ENCODE results near the gene TRABD2B.
"Not testable (repeated sequence)": the region's sequence is repeated elsewhere in the genome, so short reads cannot be mapped to it uniquely, and the experiment has no call there.

TRABD2B gene

DNA sequence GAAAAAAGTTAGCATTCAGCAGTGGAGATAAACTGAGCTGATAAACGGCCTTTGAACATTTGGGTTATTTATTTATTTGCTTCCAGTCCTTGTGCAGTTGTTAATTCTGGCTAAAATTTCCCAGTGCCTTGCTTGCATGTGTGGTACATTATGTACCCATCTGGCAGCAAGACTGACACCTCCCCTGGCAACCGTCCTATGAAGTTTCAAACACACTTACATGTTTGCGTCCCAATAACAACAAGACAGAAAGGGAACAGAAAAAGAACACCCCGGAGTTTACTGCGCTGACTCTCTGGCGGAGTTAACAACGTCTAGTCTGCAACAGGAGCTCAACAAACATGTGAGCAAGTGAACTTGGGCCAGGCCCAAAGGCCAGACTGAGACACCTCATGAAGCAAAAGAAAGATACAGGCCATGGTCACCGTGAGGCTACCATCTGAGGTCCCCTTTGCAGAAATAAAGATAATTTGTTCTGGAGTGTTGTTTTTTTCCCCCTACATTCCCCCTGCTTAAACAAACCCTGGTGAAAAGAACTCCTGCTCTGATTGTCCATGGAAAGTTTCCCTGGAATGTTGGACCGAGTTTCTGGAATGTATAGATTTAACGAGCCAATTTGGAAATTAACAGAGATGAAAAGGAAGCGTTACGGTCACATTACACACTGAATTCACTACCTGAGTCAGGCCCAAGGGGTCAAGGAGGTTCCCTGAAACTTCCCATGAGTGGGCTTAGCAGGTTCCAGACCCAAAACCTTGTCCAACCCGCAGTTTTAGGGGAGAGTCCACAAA, 33.4 kb downstream of the TRABD2B start:
- DNase-seq = no peak

DNA sequence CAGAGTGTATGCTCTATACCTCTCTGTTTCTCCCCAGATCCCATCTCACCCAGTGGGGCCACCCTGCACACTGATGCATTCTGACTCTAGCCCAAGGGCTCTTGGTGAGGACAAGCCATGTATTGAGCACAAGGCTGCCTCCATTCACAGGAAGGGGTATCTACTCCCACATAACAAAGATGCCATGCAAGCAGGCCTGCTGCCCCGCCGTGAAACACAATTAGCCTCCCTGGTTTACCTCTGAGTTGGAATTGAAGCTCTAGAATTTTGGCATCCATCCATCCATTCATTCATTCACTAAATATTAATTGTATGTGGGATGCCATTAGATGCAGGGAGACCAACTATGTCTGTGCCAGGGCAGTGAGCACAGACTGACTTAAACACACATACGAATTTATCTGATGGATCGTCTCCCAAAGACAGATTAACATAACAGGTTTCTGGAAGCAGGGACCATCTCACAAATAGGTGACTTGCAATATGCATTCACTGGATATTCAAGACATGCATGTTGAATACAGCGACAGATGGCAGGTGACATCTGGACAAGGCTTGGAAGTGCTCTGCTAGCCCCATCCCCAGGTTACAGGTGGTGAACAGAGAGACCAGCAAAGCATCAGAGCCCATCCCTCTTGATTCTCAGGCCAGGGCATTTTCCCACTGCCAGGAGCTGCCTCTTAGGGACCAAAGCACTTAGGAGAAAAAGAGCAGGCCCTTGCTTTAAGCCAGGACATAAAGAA, 34.3 kb downstream of the TRABD2B start:
- no peak for DNase-seq

DNA sequence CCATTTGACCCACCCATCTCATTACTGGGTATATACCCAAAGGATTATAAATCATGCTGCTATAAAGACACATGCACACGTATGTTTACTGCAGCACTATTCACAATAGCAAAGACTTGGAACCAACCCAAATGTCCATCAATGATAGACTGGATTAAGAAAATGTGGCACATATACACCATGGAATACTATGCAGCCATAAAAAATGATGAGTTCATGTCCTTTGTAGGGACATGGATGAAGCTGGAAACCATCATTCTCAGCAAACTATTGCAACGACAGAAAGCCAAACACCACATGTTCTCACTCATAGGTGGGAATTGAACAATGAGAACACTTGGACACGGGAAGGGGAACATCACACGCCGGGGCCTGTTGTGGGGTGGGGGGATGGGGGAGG, 35.4 kb downstream of the TRABD2B start:
- DNase-seq = not testable (repeated sequence)

DNA sequence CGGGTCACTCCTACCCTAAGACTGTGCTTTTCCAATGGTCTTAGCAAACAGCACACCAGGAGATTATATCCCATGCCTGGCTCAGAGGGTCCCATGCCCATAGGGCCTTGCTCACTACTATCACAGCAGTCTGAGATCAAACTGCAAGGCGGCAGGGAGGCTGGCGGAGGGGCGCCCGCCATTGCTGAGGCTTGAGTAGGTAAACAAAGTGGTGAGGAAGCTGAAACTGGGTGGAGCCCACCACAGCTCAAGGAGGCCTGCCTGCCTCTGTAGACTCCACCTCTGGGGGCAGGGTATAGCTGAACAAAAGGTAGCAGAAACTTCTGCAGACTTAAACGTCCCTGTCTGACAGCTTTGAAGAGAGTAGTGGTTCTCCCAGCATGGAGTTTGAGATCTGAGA, 40.7 kb downstream of the TRABD2B start:
- DNase-seq = not testable (repeated sequence)

DNA sequence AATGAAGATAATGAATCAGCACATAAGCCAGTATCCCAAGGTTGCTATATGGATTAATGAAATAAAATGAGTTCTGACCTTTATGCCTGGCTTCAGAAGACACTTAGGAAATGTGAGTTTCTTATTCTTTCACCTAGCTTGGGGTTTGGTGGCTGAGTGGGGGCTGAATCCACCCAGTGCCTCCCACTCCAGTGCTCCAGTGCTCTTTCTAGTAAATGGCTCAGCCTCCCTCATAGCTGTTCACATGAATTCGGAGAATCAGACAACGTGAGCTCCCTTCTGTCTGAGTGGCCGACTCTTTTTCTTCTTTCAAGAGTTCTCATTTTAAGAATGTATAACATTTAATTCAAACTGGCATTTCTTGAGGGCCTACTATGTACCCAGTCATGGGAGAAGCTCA, 43.5 kb downstream of the TRABD2B start:
- DNase-seq = no peak

DNA sequence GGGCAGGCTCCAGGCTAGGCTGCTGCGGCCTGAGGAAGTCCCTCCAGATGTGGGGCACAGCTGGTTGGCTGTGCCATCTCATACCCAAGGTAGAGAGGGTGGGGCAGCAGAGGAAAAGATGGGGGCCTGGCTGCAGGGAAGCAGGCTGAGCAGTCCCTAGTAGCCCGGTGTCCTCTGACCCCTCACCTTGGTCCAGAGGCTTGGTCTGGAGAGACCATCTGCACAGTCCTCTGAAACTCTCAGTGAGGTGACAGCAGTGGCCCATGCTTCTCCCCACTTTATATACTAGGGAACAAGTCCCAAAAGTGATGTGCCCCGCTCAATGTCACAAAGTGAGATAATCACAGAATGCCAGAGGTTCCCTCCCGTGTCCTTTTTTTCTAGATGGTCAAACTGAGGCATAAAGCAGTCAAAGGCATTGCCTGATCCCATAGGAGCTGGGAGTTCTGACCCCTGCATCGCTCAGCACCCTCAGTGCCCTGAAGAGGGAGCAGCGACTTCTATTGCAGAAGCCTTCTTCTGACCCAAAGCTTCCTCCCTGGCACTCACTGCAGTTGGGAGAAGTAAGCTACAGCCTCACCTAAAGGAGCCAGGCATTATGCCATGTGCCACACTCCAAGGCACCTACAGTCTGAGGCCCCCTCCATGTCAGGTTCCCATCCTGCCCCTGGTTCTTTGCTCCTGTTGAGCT, 45.5 kb downstream of the TRABD2B start:
- DNase-seq = no peak

DNA sequence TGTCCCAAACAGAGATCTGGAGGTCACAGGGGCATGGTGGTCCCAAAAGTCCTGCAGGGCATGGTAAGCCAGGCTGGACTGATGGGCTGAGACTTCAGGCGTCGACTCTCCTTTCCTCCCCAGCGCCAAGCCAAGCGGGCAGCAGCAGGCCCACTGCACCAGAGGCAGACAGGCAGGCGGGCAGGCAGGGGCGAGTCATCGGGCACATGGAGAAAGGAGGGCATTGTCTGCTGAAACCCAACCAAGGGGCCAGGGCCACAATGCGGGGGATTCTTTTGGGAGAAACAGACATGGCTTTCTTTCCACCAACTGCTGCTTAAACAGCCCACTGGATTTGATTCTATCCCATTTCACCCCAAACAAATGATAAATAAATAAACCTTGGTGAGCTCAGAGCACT, 46.2 kb downstream of the TRABD2B start:
- no peak for DNase-seq

DNA sequence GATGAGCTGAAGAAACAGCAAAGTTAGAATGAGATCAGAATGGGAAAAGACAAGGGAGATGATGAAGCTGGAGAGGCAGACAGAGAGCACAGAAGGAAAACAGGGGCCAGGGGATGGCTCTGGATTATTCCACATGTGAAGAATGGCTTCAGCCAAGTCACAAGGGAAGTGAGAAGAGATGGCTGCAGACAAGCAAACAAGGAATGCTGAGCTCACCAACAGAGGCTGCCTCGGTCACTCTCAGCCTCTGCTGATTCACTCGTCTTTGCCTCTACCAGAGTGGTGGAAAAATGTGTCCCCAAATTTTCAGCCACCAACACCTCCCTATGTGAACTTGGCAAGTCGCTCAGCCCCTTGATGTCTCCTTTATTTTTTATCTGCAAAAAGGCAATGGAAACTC, 46.7 kb downstream of the TRABD2B start:
- no peak for DNase-seq

DNA sequence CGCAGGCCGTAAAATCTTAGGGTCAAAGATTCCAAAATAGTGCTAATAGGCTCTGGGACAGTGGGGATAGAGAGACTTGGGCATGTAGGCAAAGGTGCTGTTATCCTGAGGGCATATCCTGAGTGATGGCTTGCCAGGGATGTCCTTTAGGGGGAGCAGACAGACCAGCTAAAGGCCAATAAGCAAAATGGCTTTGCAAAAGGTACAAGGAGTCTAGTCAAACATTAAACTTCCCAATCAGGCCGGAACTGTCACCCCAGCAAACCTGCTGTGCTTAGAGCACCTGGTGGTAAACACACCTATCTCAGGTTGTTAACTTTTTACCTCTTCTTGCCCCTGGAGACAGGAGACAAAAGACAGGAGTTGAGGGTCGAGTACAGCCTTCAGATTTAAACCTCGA, 49.1 kb downstream of the TRABD2B start:
- no peak for DNase-seq

DNA sequence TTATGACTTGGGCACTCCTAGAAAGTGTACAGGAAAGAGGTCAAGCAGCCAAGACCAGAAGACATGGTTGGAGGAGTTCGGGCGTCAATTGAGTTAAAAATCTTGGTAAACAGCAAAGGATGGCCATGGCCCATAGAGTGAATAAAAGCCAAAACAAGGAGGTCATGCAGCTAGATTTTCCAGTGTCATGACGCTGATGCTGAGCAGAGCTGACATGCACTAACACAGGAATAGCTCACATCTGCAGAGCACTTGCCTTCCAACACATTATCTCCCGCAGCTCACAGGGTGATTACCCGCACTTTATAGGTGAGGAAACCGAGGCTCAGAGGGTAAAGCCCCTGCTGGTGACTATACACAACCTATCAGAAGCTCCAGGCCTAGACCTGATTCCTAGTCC, 49.7 kb downstream of the TRABD2B start:
- DNase-seq = no peak

DNA sequence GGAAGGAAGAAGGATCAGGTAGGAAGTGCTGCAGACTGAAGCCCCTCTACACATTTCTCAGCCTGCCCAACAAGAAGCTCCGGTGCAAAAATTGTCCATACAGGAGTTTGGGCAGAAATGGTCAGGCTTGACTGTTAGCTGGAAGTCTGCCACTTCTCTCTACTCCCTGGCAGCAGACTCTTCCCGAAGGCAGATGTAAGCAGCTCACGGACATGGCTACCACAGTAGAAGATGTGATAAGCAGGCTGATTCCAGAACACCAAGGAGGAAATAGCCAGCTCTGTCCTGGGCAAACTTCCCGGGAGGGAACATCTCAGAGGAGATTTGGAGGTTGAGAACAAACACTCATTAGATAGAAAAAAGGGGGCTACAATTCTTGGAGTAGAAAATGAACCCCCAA, 52.6 kb downstream of the TRABD2B start:
- DNase-seq = no peak

DNA sequence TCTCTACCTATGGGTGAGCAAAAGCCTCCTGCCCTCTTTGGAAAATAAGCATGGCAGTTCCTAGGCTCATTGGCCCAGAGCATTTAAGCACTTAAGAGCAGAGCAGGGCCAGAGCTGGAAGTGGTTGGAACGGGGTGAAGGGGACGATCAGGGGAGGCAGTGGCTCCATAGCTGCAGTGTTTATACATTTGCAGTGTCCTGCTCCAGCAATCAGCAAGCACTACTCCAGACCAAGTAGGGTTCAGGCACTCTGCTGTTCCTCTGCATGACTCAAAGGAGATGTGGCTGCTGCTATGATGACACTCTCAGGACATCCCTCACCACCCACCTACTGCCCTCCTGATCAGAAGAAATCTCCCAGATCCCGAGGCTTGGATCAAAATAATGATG, 55.0 kb downstream of the TRABD2B start:
- DNase-seq = no peak

DNA sequence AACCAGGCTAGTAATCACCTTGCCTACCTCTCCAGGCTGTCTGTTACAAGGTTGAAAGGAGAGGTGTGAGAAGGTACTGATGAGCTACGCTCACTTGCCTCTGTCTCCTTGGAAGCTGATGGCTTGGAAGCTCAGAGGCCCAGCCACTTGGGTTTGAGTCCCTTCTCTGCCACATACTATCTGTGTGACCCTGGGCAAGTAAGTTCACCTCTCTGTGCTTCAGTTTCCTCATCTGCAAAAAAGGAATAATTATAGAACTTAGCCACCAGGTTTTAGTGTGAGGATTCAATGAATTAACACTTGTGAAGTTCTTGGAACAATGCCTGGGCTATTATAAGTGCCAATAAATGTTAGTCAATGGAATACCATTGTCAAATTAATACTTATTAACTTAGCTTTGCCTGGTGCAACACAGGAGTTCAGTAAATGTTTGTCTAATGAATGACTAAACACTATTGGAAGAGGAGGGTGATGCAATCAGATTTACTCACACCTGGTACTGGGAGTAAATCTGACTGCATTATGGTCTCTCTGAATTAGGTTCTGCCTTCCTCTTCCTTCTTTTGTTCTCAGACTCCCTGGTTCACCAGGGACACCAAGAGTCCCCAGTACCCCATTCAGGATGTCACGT, 55.5 kb downstream of the TRABD2B start:
- DNase-seq = no peak

DNA sequence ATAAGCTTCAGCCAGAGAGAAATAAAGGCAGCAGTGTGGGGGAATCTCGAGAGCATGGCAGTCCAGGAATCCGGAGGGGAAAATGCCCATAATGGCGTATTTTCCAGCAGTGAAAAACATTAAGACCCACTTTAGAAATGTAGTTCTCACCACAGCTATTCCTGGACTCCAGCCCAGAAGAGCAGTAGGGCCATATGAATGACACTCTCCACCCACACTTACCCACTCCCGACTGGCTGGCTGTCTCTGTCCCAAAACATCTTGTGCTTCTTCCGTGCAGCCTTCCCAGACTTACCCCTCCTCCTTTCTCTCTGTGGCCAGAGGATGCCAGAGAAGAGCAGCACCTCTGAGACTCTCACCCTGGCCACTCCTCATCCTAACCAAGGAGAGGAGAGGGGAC, 56.4 kb downstream of the TRABD2B start:
- no peak for DNase-seq

DNA sequence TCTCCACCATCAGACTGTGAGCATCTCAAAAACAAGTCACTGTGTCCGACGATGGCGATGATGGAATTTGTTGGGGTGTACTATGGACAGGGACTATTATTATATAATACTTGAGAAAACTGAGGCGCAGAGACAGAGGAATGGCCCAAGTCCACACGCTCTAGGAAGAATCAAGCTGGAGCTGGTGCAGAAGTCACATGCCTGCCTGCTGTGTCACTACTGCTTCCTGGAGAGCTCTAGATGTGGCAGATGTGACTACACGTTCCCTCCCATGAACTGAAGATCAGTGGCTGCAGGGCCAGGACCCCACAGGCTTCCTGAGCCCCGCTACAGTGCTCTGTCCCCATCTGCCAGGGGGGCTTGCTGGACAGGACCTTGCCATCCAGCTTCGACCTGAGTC, 56.9 kb downstream of the TRABD2B start:
- DNase-seq = no peak

DNA sequence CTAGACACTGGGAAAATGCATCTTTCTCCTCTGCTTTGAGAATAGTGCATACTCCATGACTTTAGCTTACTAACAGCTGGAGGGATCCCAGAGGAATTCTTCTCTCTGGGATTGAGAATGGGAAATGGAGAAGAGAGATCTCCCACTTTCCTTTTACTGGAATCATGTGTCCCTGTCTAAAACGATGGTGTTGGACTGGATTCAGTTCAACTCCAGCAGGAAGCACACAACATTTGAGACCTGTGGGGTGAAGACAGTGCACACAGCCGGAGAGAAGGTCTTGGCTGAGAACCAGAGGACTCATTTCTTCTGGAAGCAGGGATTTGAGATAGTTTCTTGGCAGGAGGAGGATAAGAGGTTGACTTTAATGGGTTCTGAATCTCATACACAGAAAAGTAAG, 58.7 kb downstream of the TRABD2B start:
- no peak for DNase-seq

DNA sequence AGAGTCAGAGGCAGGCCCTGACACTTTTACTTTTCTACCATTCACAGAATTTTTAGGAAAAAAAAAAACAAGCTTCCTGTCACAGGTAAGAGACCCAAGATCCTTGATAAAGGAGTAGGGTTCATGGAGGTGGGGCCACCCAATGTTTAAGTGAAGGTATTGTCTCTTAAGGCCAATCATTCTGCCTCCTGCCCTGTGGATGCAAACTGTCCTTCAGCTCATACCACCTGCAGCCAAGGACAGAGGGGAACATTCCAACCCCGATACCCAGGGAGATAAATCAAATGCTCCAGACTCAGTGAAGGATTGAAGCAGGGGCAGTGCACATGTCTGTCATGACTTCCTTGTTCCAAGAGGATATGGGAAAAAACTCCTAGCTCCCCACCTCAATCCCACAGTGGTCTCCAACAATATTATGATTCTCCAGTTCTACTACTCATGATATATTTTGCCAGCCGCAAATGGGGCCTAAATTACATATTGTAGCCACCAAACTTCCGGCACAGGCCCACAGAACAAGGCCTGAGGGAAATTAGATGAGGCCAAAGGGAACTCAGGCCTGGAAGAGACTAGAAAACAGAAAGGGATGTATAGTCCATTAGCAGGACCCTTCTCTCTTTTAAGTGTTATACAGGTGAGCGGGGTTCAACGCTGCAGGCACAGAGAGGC, 59.5 kb downstream of the TRABD2B start:
- no peak for DNase-seq

DNA sequence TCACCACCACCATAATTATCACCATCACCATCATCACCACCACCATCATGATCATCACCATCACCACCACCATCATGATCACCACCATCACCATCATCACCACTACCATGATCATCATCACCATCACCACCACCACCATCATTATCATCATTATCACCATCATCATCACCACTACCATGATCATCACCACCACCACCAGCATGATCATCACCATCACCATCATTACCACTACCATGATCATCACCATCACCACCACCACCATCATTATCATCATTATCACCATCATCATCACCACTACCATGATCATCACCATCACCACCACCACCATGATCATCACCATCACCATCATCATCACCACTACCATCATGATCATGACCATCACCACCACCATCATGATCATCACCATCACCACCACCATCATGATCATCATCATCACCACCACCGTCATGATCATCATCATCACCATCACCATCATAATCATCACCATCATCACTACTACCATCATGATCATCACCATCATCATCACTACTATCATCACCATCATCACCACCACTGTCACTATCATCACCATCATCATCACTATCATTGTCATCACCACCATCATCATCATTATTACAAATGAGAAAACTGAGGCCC, 60.2 kb downstream of the TRABD2B start:
- no peak for DNase-seq

DNA sequence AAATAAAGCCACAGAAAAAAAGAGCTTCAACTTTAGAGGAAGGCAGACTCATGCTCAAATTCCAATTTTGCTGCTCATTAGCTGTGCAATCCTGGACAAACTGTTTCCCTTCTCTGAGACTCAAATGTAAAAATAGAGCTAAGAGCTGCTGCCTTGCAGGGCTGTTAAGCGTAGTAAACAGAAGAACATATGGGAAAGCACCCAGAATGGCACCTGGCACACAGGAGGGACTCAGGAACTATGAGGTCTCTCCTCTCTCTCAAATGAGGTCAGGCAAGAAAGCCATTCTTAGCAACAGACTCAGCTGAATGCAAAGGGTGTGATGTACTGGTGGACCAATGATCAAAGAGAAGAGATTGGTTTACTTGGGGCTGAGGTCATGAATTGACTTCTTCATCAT, 61.3 kb downstream of the TRABD2B start:
- DNase-seq = no peak

DNA sequence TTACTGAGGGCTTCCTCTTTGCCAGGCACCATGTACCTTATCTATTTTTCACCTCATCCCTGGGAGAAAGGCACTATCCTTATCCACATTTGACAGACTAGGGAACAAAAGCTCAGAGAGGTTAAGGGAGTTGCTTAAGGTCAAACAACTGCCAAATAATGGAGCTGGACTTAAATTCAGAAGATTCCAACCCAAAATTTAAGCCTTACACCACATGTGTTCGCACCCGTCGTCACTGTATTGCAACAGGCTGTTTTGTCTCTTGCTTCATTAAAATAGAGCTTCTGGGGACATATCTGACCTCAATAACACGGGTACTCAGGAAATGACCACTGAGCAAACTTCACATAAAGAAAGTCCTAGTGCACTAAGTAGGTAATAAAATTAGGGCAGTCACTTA, 62.0 kb downstream of the TRABD2B start:
- DNase-seq = no peak

DNA sequence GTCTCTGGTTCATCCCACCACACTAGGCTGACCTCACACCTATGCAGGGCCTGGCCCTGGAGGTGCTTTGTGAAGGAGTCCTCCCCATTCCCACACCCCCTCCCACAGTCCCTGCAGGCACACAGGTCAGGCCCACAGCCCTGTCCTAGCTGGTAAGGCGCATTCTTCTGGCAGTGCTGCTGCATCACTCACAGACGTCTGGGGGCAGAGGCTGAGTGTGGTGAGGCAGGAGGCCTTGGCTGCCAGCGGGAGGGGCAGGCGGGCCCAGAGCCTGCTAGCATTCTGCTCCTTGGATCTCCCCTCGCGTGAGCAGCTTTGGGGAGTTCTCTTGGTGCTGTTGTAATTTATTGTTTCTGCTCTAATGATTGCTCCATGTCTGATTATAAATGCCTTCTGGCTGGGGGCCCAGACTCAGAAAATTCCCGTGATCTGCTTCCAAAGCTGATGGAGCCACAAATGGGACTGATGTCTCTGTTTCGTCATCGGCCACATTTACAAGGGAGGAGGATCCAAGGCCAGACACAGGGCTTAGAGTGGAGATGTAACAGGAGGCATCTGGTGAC, 62.9 kb downstream of the TRABD2B start:
- DNase-seq = no peak

DNA sequence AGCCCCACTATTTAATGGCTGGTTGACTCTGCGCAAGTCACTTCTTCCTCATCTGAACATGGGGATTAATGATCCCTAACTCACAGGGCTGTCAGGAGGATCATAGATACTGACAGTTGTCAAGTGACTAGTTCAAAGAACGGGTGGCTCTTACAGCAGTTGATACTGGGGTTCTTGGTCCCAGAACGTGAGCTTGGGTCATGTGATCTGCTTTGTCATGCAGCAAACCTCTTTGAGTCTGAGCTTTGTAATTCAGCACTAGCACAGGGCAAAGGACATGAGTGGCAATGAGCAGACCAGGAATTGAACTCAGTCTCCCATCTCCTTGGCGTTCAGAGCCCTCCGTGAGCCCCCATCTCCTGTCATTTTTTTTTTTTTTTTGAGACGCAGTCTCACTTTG, 64.4 kb downstream of the TRABD2B start:
- DNase-seq = no peak
